Smooth muscle cell (in vitro differentiated cells): ENCODE measurements around the gene LRRC8C. TPM values are rescaled to one million over a fixed set of nuclear protein-coding genes. Genes with fewer than 3 reads are reported as not detected.

Source experiments
- DNase-seq: peaks from one replicate; lab custom pipeline; 2025; ENCODE audit not compliant: unreplicated experiment; lab: John Stamatoyannopoulos, UW
- H2AFZ ChIP-seq: fragments of 200-600 bp; sonication (generic); 2 replicates; pipeline ENCODE4 v1.6.0; 2016; ENCODE audit warnings: antibody characterized with exemption, low read depth, mild to moderate bottlenecking
- H3F3A ChIP-seq: fragments of 200-600 bp; sonication (generic); 2 replicates; pipeline ENCODE4 v1.6.0; 2017; ENCODE audit warnings: antibody characterized with exemption, low read depth
- H3K27ac ChIP-seq: fragments of 200-600 bp; sonication (generic); 2 replicates; pipeline ENCODE4 v1.5.1; 2016; ENCODE audit warnings: low read depth, mild to moderate bottlenecking
- H3K27me3 ChIP-seq: fragments of 200-600 bp; sonication (generic); 2 replicates; pipeline ENCODE4 v1.6.1; 2016; ENCODE audit warnings: low read depth, mild to moderate bottlenecking
- H3K36me3 ChIP-seq: fragments of 200-600 bp; sonication (generic); 2 replicates; pipeline ENCODE4 v1.5.1; 2016; ENCODE audit warnings: low read depth
- H3K4me1 ChIP-seq: fragments of 200-600 bp; sonication (generic); 2 replicates; pipeline ENCODE4 v1.5.1; 2016; ENCODE audit warnings: low read depth
- H3K4me2 ChIP-seq: fragments of 200-600 bp; sonication (generic); 2 replicates; pipeline ENCODE4 v1.6.0; 2016; ENCODE audit warnings: mild to moderate bottlenecking
- H3K4me3 ChIP-seq: fragments of 200-600 bp; sonication (generic); 2 replicates; pipeline ENCODE4 v1.5.1; 2016; ENCODE audit warnings: mild to moderate bottlenecking
- H3K79me2 ChIP-seq: fragments of 200-600 bp; sonication (generic); 2 replicates; pipeline ENCODE4 v1.6.0; 2016; ENCODE audit warnings: low read depth, mild to moderate bottlenecking
- H3K9ac ChIP-seq: fragments of 200-600 bp; sonication (generic); 2 replicates; pipeline ENCODE4 v1.6.0; 2016; ENCODE audit warnings: low read depth
- H3K9me3 ChIP-seq: fragments of 200-600 bp; sonication (generic); replicated peaks from 2 replicates; pipeline ENCODE4 v1.5.1; 2016; ENCODE audit warnings: low read depth
- H4K20me1 ChIP-seq: fragments of 200-600 bp; sonication (generic); 2 replicates; pipeline ENCODE4 v1.6.0; 2016; ENCODE audit warnings: low read depth
- CTCF ChIP-seq: fragments of 200-600 bp; sonication (generic); IDR thresholded peaks from 2 replicates; pipeline ENCODE4 v1.5.1; 2017; ENCODE audit warnings: borderline replicate concordance, mild to moderate bottlenecking, antibody characterized with exemption; ENCODE audit not compliant: insufficient read depth, poor library complexity, severe bottlenecking
- WGBS: methylation state at CpG from one replicate; pipeline ENCODE4 v1.1.7; 2016; ENCODE audit warnings: low lambda C conversion rate; 5-methylcytosine and 5-hydroxymethylcytosine counted together
- polyA plus RNA-seq: library from polyadenylated mRNA; unstranded; fragments of >200 nt; fragmentation: Nextera tagmentation; extraction: Ambion mirVana; gene quantifications from 2 replicates; pipeline ENCODE4 v1.2.1, GENCODE V29; 2016
- total RNA-seq: library from RNA; depleted of rRNA; stranded (reverse); fragments of >200 nt; gene quantifications from 2 replicates; pipeline ENCODE4 v1.2.3, GENCODE V29; 2014

The LRRC8C gene
- total and polyA plus RNA-seq, 2 experiments from 2014 or later, result 2.2 to 7.2 TPM

DNA sequence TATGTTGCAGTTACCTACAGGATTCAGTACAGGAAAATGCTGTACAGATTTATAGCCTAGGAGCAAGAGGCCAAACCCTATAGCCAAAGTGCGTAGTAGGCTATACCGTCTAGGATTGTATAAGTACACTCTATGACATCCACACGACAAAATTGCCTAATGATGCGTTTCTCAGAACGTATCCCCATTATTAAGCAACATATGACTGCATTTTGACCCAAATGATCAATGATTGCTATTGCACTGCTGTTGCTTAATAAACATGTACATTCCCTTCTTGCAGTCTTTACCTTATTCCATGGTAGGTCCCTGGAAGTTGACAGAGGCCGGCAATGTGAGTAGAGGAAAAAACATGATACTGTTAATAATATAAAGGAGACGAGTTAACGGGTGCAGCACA is 33.0 kb downstream of the LRRC8C start:
- Histone ChIP-seq H3K4me2 (no peak overlapping the region), H3K4me3 (no peak overlapping the region), H2AFZ (no peak overlapping the region), H3K79me2 (no peaks in the 10 kb centered on the region), H3K9ac (no peak overlapping the region), H3K27ac (no peak overlapping the region), H3F3A (no peaks in the 10 kb centered on the region), H3K36me3 (no peaks in the 10 kb centered on the region), H4K20me1 (no peaks in the 10 kb centered on the region), H3K4me1 (peaks cover 3% of the 10 kb centered on the region), H3K9me3 (no peaks in the 10 kb centered on the region), H3K27me3 (no peaks in the 10 kb centered on the region)
- 98% methylated on average over 8 of the region's 8 CpGs for WGBS
- TF ChIP-seq CTCF, result no peak
- no peak for DNase-seq

GRCh38 chr1:89666640-89667039 is 33.7 kb downstream of the LRRC8C start:
- TF ChIP-seq CTCF, result no peak

DNA sequence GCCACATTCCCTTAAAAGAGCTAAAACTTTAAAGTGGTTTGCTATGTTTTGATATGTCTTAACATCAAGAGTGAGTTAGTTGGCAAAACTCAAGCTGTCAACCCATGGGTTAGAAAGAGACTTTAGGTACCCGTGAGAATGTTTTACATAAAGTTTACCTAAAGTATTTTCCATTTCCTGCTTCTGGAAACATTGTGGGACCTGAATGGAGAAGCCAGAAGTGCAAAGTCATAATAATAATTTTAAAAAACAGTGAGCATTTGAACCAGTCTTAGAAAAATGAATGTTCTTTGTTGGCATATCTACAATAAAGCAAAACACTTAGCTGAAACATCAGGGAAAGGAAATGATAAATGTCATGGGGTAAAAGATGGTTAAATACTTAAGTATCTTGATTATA is 34.8 kb downstream of the LRRC8C start:
- H3K4me1 ChIP-seq, result peaks cover 3% of the 10 kb centered on the region
- H3K36me3 ChIP-seq, result no peaks in the 10 kb centered on the region
- no peak overlapping the region for H2AFZ ChIP-seq
- no peaks in the 10 kb centered on the region for H3K27me3 ChIP-seq
- no peak for DNase-seq
- no peaks in the 10 kb centered on the region for H4K20me1 ChIP-seq
- no peak overlapping the region for H3K4me2 ChIP-seq
- no peaks in the 10 kb centered on the region for H3F3A ChIP-seq
- no peak overlapping the region for H3K4me3 ChIP-seq
- H3K9me3 ChIP-seq, result no peaks in the 10 kb centered on the region
- WGBS, result 77% methylated on average over 1 of the region's 1 CpG
- no peaks in the 10 kb centered on the region for H3K79me2 ChIP-seq
- H3K9ac ChIP-seq, result no peak overlapping the region
- no peak overlapping the region for H3K27ac ChIP-seq
- TF ChIP-seq CTCF, result no peak

More at GRCh38 chr1:89666640-89667039, 33.7 kb downstream of the LRRC8C start:
- Histone ChIP-seq H3F3A (no peaks in the 10 kb centered on the region), H3K36me3 (no peaks in the 10 kb centered on the region), H3K27ac (no peak overlapping the region), H2AFZ (no peak overlapping the region), H3K4me1 (peaks cover 3% of the 10 kb centered on the region), H3K27me3 (no peaks in the 10 kb centered on the region), H3K79me2 (no peaks in the 10 kb centered on the region), H3K9me3 (no peaks in the 10 kb centered on the region), H3K4me2 (no peak overlapping the region), H4K20me1 (no peaks in the 10 kb centered on the region), H3K9ac (no peak overlapping the region), H3K4me3 (no peak overlapping the region)
- no peak for DNase-seq
- WGBS, result 85% methylated on average over 1 of the region's 1 CpG

DNA sequence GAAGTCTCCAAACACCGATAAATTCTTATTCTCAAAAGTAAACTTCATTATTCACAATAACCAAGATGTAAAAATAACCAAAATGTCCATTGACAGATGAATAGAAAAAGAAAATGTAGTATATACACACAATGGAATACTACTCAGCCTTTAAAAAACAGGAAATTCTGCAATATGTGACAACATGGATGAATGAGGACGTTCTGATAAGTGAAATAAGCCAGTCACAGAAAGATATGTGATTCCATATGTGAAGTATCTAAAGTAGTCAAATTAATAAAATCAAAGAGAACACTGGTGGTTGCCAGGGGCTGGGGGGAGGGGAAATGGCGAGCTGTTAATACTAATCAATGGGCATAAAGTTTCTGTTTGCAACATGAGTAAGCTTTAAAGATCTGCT is 36.0 kb downstream of the LRRC8C start:
- Histone ChIP-seq H3K4me1 (peaks cover 3% of the 10 kb centered on the region), H3K9me3 (no peaks in the 10 kb centered on the region), H3K27ac (no peak overlapping the region), H2AFZ (no peak overlapping the region), H3F3A (no peaks in the 10 kb centered on the region), H3K79me2 (no peaks in the 10 kb centered on the region), H3K27me3 (no peaks in the 10 kb centered on the region), H3K36me3 (no peaks in the 10 kb centered on the region), H3K9ac (no peak overlapping the region), H4K20me1 (no peaks in the 10 kb centered on the region), H3K4me3 (no peak overlapping the region), H3K4me2 (no peak overlapping the region)
- DNase-seq, result no peak
- no peak for TF ChIP-seq CTCF
- WGBS, result 91% methylated on average over 3 of the region's 3 CpGs
